ENCODE measurements around the gene OR51B6. TPM values are rescaled to one million over a fixed set of nuclear protein-coding genes. Genes with fewer than 3 reads are reported as not detected.
"Not testable (repeated sequence)": the region's sequence is repeated elsewhere in the genome, so short reads cannot be mapped to it uniquely, and the experiment has no call there.

The OR51B6 gene
- total and polyA plus RNA-seq, 10 donors = not detected

DNA sequence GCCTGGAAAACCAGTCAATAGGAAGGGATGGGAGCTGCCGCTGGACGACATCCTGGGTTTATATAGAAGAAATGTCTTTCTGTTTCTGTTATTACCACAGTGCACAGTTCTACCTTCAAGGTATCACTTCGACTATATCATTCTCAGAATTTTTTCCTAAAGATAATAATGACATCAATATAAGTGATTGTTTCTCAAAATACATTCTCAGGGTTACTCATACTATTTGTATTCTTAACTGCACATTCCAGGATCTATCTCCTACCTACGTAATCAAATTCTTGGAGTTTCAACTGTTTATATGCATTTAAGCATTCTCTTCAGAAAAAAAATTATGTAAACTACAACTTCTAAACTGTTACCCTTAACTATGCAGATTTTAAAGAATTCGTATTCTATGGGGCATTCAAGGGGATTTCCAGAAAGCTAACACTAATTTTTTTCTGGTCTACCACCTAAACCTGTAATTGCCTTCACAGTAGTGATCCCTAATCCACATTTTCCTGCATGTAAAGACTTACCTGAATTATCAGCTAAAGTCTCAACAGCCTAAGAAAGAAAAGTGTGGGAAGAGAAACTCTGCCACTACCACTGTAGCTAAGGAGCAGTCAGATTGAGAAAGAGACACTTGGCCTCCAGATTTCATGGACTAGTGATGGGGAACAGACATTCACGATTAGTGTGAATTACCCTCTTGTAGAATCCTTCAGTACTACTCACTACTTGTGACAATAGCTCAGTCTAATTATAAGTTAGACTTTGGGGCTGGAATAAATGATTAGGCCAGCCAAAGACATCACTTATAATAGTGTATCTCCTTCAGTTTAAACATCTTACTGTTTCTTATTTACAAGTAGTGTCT, 7.6 kb upstream of the OR51B6 start, which contains the start of gene OR51B5:
Gene OR51B5 (minus strand): TSS at position 51 of the 862 bp plus-strand sequence. CDS start 0 bp downstream, at position 51.
- no peak within 1 kb of the TSS for H3K4me3 ChIP-seq
- H3K36me3 ChIP-seq = no peaks in the 10 kb centered on the region
- TF ChIP-seq, protein P1, sequence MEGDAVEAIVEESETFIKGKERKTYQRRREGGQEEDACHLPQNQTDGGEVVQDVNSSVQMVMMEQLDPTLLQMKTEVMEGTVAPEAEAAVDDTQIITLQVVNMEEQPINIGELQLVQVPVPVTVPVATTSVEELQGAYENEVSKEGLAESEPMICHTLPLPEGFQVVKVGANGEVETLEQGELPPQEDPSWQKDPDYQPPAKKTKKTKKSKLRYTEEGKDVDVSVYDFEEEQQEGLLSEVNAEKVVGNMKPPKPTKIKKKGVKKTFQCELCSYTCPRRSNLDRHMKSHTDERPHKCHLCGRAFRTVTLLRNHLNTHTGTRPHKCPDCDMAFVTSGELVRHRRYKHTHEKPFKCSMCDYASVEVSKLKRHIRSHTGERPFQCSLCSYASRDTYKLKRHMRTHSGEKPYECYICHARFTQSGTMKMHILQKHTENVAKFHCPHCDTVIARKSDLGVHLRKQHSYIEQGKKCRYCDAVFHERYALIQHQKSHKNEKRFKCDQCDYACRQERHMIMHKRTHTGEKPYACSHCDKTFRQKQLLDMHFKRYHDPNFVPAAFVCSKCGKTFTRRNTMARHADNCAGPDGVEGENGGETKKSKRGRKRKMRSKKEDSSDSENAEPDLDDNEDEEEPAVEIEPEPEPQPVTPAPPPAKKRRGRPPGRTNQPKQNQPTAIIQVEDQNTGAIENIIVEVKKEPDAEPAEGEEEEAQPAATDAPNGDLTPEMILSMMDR (IDR thresholded peaks at IDR 0.05 in 8 of 11, conservative IDR thresholded peaks at IDR 0.05 in 3 of 11) = no peak
- TF ChIP-seq POLR2AphosphoS5 (IDR thresholded peaks at IDR 0.05) (no peak), POLR2A (IDR thresholded peaks at IDR 0.05) (no peak)
- no peaks in the 10 kb centered on the region for H3K4me1 ChIP-seq
- WGBS, 5 donors = 65 to 83% (median 70%) methylated on average over 6 of the region's 6 CpGs
- DNase-seq = no peak
- no peaks in the 10 kb centered on the region for H3K27me3 ChIP-seq (replicated peaks in 1 of 7)
- no peaks in the 10 kb centered on the region for H3K9me3 ChIP-seq
- intact Hi-C loops (cut with DNase I; ENCODE audit: low total_unique reads) = no loop called here
- no peak within 1 kb of the TSS for H3K27ac ChIP-seq

DNA sequence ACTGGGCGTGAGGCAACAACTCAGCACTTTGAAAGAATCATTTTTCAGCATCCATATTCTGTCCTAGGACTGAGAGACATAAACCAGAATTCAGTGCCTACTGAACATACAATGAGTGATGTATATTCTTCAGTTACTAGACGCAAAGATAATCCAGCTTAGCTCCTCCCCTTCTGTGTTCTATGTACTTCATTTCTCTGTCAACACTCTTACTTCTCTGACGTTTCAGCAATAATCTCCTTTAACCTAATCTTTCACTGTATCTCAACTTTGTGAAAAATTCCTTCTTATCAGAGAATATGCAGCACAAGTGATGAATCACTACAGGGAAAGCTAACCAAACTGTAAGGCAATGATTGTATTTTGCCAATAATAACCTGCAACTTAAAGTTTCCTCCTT, 5.5 kb upstream of the OR51B6 start:
- no peaks in the 10 kb centered on the region for H3K36me3 ChIP-seq
- no peaks in the 10 kb centered on the region for H3K27me3 ChIP-seq (replicated peaks in 1 of 7)
- DNase-seq = no peak
- WGBS, 5 donors = 74 to 80% (median 75%) methylated on average over 3 of the region's 3 CpGs
- no peaks in the 10 kb centered on the region for H3K4me1 ChIP-seq
- TF ChIP-seq POLR2A (IDR thresholded peaks at IDR 0.05) (no peak), POLR2AphosphoS5 (IDR thresholded peaks at IDR 0.05) (no peak)
- TF ChIP-seq, protein P1 (IDR thresholded peaks at IDR 0.05 in 8 of 11, conservative IDR thresholded peaks at IDR 0.05 in 3 of 11) = no peak
- no peak overlapping the region for H3K27ac ChIP-seq
- H3K4me3 ChIP-seq = no peak overlapping the region
- no peaks in the 10 kb centered on the region for H3K9me3 ChIP-seq
- intact Hi-C loops (cut with DNase I; ENCODE audit: low total_unique reads) = no loop called here

DNA sequence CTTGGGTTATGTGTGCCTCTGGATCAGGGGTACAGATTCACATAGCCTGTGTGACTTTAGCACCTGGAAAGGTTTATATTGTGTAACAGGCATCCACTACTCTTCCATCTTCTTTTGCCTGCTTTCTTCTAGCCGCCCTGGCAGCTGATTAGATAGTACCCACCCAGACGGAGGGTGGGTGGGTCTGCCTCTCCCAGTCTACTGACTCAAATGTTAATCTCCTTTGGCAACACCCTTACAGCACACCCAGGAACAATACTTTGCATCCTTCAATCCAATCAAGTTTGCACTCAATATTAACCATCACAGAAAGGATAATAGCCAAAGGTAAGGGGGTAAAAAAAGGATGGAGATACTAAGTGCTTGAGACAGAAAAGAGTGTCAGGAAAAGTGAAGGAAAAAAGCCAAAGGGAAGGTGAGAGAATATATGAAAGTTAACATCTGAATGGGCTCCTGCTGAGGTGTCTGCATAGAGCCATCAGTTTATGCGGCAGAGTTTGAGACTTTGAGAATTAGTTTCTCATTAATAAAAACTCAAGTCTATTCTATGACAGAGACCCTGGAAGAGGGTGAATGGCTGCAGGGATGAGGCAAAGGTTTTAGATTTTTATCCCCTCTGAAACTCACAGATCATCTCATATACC, 2.6 kb upstream of the OR51B6 start:
- 51 to 67% (median 56%) methylated on average over 3 of the region's 3 CpGs for WGBS, 5 donors
- no peak for DNase-seq
- Histone ChIP-seq H3K4me3 (no peak overlapping the region), H3K4me1 (no peaks in the 10 kb centered on the region), H3K27me3 (replicated peaks in 1 of 7) (no peaks in the 10 kb centered on the region), H3K27ac (no peak overlapping the region), H3K36me3 (no peaks in the 10 kb centered on the region), H3K9me3 (no peaks in the 10 kb centered on the region)
- TF ChIP-seq, protein P1 (IDR thresholded peaks at IDR 0.05 in 8 of 11, conservative IDR thresholded peaks at IDR 0.05 in 3 of 11) = no peak
- TF ChIP-seq POLR2AphosphoS5 (IDR thresholded peaks at IDR 0.05) = no peak
- TF ChIP-seq POLR2A (IDR thresholded peaks at IDR 0.05) = no peak
- intact Hi-C loops (cut with DNase I; ENCODE audit: low total_unique reads) = no loop called here

DNA sequence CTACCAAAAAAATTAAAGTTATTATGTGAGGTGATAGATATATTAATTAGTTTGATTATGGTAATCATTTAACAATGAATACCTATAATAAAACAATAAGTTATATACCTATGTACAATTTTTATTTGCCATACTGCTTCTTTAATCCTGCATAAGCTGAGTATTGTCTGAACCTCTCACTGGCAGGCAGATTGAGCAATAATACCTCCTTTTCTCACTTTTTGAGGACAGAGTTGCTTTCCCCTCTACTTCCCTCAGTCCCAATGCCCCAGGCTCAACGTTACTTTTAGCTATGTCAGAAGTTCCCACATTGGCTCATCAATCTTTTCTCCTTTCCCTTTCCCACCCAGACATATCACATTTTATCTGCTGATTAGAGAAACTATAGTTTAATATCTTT, 1.8 kb upstream of the OR51B6 start:
- no peak overlapping the region for H3K27ac ChIP-seq
- no peaks in the 10 kb centered on the region for H3K36me3 ChIP-seq
- WGBS, 5 donors = 35 to 51% (median 42%) methylated on average over 1 of the region's 1 CpG
- intact Hi-C loops (cut with DNase I; ENCODE audit: low total_unique reads) = no loop called here
- no peak overlapping the region for H3K4me3 ChIP-seq
- H3K4me1 ChIP-seq = no peaks in the 10 kb centered on the region
- TF ChIP-seq POLR2AphosphoS5 (IDR thresholded peaks at IDR 0.05) = no peak
- TF ChIP-seq, protein P1 (IDR thresholded peaks at IDR 0.05 in 8 of 11, conservative IDR thresholded peaks at IDR 0.05 in 3 of 11) = no peak
- no peak for TF ChIP-seq POLR2A (IDR thresholded peaks at IDR 0.05)
- H3K9me3 ChIP-seq = no peaks in the 10 kb centered on the region
- DNase-seq = no peak
- no peaks in the 10 kb centered on the region for H3K27me3 ChIP-seq (replicated peaks in 1 of 7)

DNA sequence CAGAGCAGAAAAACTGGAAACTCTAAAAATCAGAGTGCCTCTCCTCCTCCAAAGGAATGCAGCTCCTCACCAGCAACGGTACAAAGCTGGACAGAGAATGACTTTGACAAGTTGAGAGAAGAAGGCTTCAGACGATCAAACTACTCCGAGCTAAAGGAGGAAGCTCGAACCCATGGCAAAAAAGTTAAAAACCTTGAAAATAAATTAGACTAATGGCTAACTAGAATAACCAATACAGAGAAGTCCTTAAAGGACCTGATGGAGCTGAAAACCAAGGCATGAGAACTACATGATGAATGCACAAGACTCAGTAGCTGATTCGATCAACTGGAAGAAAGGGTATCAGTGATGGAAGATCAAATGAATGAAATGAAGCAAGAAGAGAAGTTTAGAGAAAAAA, 4.7 kb downstream of the OR51B6 start:
- H3K36me3 ChIP-seq; H3K4me1 ChIP-seq; DNase-seq; H3K4me3 ChIP-seq; H3K27ac ChIP-seq; H3K27me3 ChIP-seq (replicated peaks in 1 of 7); intact Hi-C loops (cut with DNase I; ENCODE audit: low total_unique reads); H3K9me3 ChIP-seq: not testable (repeated sequence)
- 67 to 90% (median 83%) methylated on average over 4 to 5 of the region's 5 CpGs for WGBS, 5 donors

All from spleen (tissue), 11 donors.